ENCODE results near the gene PTCD1.
"Not testable (repeated sequence)": the region's sequence is repeated elsewhere in the genome, so short reads cannot be mapped to it uniquely, and the experiment has no call there.

The PTCD1 gene

DNA sequence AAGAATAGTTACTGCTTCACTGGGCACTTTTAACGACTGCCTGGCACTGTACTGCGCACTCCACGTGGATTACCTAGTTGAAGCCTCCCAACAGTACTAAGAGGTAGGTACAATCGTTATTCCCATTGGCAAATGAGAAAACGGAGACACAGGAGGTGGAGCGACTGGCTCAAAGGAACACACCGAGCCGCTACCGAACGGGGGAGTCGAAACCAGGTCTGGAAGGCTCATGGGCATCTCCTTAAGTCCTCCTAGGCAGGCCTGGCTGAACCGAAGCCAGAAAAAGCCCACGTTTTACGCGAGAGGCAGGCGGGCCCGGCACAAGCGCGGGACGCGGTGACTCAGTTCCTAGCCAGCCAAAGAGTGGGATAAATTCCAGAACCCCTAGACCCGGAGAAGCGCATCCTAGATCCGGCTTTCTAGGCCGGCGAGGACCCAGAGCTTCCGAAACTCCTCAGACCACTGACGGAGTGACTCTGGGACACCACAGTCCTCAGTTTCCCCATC, 30.7 kb downstream of the PTCD1 start:
- peak in 1 of 2 donors; percentile 61 for DNase-seq

DNA sequence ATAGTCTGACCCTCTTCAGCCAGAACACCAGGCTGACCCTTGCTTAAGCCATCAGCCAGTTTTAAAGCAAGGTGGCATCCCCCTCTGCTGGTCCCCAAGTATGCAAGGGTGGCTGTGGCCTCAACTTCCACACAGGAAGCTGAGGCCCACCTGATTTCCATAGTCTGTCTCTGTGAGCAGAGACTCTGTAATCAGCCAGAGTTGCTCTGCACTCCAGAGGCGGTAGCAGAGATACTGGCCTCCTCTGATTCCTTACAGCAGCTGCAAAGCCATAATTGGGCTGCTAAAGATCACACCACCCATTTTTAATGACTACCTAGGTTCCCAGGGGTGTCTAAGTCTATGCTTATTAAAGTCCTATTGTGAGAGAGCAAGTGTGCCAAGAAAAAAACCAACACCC, 32.0 kb downstream of the PTCD1 start:
- DNase-seq = no peak

DNA sequence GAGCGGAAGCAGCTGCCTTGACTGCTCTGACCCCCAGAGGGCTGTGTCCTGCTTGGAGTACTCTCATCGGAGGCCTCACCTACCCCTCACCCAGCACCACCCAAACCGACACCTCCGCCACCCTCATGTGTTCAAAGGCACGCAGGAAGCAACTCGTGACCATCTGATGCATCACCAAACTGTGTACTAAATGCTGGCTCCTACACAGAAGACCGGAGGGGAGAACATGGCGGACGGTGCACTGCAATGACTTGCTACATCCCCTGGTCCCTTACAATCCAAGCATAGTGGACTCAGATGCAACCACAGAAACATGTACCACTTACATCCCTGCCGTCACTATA, 33.6 kb downstream of the PTCD1 start:
- no peak for DNase-seq

DNA sequence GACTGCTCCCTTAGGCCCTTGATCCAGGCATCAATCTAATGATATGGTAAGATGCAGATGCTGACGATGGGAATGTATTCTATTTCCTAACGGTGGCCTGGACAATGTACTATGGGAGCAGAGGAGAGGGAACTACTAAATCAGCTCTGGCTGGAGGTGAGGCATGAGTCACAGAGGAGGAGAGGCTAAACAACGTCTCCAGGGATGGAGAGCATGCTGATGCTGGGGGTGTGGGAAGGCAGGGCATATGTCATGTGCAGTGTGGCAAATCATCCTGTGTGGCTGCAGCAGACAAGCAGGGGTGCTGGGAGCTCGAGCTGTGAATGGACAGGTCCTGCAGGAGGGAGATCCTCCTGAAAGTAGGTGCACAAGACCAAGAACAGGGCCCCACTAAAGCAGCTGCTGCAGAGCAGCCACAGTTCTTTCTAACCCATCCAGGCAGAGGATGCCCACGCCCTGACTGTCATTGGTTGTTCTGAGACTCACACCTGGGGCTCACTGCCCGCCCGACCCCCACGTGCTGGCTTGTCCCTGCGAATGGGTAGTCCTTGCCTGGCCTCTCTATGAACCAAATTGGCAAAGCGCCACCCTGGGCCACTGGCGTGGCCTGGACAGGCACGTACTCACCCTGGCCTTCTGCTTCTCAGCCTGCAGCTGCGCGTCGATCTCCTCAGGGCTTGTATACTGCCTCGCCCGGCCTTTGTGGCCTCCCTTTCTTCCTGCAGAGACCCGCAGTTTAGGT, 34.2 kb downstream of the PTCD1 start:
- no peak for DNase-seq

DNA sequence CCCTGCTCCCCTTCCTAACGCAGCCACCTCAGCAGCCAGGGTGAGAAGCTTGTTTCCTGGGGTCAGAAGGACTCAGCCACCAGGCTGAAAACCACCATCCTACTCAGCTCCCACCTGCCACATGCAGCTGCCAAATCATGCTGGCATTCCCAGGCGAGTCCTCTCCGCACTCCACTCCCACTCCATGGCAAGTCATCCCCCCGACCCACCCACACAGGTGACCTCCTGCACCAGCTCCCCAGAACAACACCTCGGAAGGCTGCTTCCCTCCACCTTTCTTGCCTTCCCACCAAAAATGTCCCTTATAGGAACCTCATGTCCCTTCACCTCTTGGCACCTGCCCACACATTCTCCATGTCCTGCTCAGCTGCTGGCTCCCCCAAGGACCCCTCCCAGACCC, 34.8 kb downstream of the PTCD1 start:
- DNase-seq = no peak

DNA sequence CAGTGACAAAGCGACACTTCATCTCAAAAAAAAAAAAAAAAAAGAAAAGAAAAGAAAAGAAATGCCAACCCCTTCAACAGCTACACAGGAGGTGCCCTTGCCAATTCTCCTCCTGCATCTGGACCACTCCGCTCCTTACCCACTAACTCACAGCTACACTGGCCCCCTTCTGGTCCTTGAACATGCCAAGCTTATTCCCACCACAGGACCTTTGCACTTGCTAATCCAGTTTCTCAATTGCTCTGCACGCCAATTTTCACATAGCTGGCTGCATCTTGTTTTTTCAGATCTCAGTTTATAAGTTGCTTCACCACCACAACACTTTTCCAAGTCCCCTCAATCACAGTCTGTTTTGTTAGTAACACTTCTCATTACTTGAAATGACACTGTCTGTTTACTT, 35.7 kb downstream of the PTCD1 start:
- no peak for DNase-seq

DNA sequence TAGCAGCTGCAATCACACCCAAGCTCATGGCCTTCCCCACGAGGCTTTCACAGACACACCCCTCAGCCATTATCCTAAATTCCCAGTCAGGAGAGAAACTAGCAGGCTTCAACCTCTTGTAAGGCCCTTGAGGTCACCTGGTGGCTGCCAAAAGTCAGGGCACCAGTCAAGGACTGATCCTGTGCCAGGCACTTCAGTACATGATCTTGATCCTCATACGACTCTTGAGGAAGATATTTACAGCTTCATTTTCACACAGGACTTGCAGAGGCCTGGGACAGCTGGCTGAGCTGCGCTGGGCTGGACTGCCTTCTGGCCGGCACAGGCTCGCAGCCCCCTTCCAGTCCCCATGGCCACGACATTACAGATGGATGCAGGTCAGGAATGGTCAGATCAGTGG, 39.0 kb downstream of the PTCD1 start:
- no peak for DNase-seq

DNA sequence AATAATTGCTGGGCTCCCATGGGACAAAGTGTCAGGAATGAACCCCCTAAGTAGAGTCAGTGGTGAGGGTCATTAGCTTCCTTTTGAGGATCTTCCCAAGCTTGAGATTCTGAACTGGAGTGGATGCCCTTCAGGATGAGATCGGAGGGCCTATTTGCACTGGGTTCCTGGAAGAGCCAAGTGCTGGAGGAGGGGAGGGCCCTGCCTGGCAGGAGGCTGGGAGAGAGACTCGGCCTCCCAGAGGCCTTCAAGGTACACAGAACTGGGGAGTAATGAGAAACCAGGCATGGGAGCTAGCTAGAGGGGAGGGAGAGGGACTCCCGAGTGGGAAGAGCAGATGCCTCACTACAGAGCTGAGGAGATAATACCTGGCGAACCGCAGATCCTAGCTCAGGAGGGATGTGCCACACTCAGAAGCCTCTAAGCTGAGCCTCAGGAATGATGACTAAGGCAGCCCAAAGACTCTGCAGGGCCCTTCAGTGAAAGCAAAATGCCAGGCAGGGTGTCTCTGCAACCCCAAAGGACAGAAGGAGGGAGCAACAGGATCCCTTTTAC, 39.6 kb downstream of the PTCD1 start:
- DNase-seq = no peak

DNA sequence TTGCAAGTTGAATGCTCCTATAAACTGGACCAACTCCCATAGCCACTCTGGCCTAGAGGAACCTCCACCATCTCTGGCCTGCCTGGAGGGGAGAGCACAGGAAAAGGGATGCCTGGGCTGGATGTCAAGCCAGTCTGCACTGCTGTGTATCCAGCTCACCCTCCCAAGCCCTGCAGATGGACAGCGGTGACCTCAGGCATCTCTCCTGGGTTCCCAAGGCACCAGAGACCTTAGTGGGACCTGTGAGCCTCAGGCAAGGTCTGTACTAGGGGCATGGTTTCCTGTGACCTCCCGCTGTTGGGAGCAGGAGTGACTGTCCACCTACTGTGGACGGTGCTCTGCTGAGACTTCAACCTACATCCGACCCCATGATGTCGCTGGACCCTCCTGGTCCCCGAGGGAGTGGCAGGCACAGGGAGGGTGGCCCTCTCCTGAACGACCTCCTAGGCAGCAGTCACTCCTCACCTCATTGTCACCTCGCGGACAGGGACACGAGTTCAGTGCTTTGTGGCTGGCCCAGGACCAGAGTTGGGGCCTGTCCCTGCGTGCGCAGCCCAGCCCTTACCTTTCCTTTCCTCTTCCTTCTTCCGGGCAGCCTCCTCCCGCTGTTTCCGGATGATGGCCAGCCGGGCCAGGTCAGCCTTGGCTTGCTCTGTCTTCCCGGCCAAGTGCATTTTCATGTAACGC, 41.2 kb downstream of the PTCD1 start:
- DNase-seq = no peak

DNA sequence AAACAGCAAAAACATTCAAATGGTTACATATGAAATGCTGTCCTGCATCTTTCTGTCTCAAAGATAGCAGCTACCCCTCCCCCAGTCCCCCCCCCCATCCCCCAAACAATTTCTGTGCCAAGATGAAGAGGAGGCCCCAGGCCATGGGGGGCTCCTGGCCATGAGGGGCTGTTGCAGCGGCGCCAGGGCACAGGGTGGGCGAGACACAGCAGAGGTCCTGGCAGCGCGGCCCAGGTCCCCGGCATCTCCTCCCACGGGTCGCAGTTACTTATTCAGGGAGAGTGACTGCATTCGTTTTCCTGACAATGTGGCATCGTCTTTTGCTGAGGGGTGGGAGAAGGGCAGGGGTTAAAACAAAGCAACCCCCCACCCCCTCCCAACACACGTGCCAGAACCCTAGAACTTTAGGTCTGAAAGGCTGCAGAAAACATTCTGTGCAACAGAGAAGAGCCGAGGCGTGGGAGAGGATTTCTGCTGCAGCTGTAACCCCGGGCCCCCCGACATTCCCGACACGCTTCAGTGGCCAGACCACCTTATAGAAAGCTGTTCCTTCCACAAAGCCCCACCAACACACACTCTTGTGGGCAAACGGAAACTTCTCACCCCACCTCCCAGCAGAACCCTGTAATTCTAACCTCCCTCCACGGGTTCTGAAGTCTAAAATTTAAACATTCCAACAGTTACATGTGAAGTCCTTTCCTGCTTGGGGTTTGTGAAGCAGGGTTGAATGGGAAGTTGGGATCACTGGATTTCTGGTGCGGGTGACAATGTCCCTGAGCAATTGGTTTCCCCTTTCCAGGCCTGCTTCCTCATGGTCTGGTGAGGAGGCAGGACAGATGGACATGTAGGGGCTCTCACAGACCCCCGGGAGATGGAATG, 41.9 kb downstream of the PTCD1 start:
- DNase-seq = no peak

DNA sequence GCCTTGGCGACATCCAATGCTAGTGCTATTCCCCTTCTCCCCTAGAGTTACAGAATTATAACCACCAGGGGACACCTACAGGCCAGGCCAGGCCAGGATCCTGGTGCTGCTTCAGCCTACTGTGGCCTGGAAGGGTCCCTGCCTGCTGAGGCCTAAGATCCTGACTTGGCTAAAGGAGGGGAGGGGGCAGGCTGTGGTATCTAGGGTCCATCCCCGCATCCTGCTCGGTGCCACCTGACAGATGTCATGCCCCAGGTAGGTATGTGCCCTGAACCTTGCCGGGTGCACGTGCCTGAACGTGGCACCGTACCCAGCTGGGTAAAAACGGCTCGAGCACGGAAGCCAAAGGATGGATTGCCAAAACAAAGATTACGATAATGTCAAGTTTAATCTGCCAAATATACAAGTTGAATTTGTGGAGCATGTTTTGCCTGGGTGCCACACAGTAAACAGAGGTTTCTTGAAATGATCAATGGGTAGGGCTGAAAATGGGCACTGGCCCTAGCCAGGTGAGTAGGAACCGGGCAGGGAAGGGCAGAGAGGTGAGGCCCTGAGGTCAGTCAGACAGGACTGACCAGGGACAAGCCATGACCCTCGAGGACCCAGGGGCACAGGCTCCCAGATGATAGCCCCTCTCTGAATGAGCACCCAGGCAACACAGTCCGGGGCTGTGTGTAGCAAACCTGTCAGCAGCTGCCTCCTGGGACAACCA, 42.8 kb downstream of the PTCD1 start:
- DNase-seq = no peak

DNA sequence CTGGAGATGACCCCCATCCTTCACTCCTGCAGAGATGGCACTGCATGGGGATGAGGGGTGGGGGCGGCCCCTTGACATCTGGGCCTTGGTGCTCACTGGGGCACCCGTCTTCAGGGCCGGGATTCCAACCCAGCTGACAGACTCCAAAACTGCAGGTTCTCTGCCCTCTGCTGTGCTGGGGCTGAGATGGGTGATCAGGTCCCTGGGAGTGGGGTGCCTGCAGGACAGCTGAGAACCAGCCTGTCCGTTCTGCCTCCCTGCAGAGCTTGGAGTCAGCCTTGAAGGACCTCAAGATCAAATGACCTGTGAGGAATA, 44.5 kb downstream of the PTCD1 start:
- DNase-seq = no peak

DNA sequence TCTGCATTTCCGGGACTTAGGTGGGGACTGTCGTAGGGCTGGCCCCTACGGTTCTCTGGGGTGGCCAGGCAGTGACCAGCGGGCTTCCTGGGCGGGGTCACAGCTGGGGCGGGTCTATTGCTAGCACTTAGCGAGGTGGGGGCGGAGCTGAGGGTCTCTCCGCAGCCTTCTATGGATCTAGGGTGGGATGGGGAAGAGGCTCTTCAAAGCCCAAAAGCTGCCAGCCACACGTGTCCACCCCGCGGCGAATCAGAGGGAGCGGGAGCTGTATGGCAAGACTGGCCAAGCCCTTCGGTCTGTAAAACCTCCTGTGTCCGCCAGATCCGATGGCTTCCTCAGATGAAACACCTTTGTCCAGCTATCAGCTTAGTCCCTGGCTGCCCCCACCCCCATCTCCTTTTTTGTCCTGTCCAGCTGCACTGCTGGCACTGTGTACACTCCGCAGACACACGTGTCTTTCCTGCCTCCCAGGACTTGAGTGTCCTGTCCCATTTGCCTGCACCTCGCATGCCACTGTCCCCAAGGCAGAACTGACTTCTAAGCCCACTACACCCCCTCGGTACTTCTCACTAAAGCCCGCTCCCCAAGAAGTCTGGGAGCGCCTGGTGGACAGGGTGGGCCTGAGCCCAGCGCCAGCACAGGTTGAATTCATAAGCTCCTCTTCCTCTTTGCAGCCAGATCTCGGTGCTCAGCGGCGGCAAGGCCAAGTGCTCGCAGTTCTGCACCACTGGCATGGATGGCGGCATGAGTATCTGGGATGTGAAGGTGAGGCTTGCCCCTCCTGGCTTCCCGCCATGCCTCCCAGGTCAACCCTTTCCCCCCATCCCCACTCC, 45.0 kb downstream of the PTCD1 start:
- DNase-seq = no peak

DNA sequence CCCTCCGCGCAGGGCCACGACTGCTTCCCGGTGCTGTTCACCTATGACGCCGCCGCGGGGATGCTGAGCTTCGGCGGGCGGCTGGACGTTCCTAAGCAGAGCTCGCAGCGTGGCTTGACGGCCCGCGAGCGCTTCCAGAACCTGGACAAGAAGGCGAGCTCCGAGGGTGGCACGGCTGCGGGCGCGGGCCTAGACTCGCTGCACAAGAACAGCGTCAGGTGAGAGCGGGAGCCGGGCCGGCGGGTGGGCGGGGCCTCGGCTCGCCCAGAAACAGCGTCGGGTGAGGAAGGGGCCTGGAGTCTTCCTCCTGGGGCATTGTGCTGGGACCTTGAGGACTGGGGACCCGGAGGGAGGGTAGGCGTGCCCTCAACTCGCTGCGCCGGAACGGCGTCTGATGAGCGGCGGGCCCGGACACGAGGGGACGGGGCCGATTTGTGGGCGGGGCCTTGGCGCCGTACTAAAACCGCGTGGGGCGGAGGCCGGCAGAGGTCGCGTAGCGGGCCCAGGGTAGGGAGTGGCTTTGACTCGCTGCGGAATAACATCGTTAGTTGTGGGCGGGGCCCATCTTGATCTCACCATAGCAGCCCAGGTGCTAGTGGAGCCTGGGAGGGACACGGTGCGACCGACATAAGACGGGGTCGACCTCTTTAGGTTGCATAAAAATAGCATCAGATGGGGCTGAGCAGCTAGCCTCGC, 45.8 kb downstream of the PTCD1 start:
- no peak for DNase-seq

DNA sequence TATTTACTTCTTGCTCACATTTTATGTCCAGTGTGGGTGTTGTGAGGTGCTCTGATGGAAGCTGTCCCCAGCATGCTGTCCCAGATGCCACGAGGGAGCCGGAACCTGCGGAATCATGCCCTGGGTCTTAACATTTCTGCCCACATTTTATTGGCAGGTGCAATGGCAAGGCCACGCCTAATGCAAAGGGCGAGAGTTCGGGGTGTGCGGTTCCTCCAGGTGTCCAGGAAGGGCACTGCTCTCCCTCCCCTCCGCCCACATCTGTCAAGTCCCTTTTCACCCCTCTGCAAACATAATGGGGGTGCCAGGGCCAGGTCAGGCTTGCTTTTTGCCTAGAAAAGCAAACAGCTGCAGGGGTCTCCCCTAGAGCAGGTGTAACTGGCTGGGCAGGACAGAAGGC, 46.6 kb downstream of the PTCD1 start:
- DNase-seq = no peak

DNA sequence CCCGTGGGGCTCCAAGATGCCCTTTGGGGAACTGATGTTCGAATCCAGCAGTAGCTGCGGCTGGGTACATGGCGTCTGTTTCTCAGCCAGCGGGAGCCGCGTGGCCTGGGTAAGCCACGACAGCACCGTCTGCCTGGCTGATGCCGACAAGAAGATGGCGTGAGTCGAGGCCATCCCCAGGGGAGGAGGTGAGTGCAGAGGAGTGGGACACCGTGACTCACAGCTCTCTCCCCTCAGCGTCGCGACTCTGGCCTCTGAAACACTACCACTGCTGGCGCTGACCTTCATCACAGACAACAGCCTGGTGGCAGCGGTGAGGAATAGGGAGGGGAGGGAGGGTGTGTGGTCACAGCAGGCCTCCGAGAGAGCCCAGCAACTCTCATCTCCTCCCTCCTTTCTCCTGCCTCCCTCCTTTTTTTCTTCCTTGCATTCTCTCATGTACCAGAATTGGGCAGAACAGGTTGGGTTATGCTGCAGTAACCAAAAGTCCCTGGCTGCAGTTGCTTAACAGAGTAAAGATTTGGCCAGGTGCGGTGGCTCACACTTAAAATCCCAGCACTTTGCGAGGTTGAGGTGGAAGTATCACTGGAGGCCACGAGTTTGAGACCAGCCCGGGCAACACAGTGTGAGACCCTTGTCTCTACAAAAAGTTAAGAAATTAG, 47.5 kb downstream of the PTCD1 start:
- DNase-seq = no peak

DNA sequence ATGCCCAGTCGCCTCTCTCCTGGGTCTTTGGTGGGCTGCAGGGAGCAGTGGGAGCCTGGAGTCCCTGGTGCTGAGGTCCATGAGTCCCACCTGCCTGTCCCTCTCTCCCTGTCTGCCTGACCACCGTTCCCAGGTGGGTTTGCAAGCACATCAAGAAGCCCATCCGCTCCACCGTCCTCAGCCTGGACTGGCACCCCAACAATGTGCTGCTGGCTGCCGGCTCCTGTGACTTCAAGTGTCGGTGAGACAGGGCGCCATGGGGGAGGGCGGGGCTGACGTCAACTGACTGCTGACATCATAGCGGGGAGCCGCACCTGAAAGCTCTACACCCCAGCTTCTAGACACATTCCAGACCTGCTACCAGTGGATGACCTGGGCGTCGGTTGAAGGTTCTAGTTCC, 48.8 kb downstream of the PTCD1 start:
- DNase-seq = no peak

DNA sequence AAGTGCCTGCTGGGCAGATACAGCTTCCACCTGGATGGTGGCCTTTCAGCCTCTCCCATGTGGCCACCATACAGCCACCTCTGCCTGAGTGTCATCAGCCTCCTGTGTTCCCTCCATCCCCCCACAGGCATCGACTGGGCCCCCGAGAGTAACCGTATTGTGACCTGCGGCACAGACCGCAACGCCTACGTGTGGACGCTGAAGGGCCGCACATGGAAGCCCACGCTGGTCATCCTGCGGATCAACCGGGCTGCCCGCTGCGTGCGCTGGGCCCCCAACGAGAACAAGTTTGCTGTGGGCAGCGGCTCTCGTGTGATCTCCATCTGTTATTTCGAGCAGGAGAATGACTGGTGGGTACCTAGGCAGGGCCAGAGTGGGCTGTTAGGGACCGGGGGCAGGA, 50.7 kb downstream of the PTCD1 start:
- no peak for DNase-seq

DNA sequence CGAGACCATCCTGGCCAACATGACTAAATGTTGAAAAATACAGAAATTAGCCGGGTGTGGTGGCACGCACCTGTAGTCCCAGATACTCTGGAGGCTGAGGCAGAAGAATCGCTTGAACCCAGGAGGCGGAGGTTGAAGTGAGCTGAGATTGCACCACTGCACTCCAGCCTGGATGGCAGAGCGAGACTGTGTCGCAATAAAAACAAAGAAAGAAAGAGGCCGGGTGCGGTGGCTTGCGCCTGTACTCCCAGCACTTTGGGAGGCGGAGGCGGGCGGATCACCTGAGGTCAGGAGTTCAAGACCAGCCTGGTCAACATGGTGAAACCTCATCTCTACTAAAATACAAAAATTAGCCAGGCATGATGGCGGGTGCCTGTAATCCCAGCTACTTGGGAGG, 51.4 kb downstream of the PTCD1 start:
- DNase-seq = not testable (repeated sequence)

DNA sequence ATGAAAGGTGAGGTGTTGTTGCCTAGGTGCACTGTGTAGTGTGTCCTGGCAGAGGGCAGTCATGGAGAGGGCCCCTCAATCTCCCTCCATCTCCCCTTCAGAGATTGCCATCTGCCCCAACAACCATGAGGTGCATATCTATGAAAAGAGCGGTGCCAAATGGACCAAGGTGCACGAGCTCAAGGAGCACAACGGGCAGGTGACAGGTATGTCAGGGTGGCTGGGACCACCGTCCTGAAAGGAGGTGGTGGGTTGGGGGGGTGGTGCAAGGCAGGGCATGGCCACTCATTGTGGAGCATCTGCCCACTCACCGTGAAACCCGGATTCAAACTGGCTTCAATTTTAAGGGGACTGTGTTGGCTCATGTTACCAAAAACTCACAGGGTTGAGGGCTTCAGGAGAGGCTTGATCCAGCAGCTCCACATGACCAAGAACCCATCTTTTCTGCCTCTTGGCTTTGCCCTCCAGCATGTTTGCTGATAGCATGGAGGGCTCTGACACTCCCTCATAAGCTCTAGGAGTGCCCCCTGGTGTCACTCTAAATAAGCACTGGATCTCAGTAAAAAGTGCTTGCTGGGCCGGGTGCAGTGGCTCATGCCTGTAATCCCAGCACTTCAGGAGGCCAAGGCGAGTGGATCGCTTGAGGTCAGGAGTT, 51.9 kb downstream of the PTCD1 start:
- peak in 1 of 2 donors; percentile 41 for DNase-seq
